Heart left ventricle (tissue), 13 donors: ENCODE results near the gene SPTBN2.

ENCODE experiments used
- CTCF ChIP-seq, 12 donors: fragments of 200-600 bp; sonication (generic) in 4 of 12; IDR thresholded peaks; one replicate each; pipeline versions ENCODE4 v1.5.0 to v1.8.0; 2018 to 2022; ENCODE audit warnings: antibody characterized with exemption in 12 of 12, mild to moderate bottlenecking in 5 of 12
- POLR2A ChIP-seq, 2 donors: fragments of 450-650 bp; IDR thresholded peaks; one replicate each; pipeline ENCODE4 v1.6.1; 2017; ENCODE audit warnings: antibody characterized with exemption in 2 of 2, mild to moderate bottlenecking in 2 of 2, moderate library complexity in 2 of 2
- donor health status: ischemic (EF 13 %, LVEDD 7.1; RV severe dilation, severe dysfunction).
- donor health status: DM: no; HTN: yes; CAD: no.
- donor health status: DM: no; HTN: no; CAD: no.
- donor health status: ischemic (EF 25% LVEDD 6.9; RV normal size, moderate dysfunction).
- donor health status: ischemic (EF 25% LVEDD 5.7; RV mildly dilated, moderate dysfunction).
- donor health status: ischemic (EF 35%, LVEDD 5.7; RV mildly dilated, moderate dysfunction).
- donor health status: nonischemic (EF 11% LVEDD 7.7; RV severe dilation, severe dysfunction).
- donor health status: DM: yes; HTN: yes; CAD: no.
- donor health status: PGD.
- donor health status: ischemic (EF 29% LVEDD 5.4; RV normal size, mild dysfunction).
- donor health status: nonischemic (EF 23%, LVEDD 6.1; RV moderate dilation, normal function).

GRCh38 chr11:66686801-66687750 is 41.9 kb downstream of the SPTBN2 start:
- TF ChIP-seq CTCF (IDR thresholded peaks at IDR 0.05) (no peak), POLR2A (IDR thresholded peaks at IDR 0.05) (no peak)
